T1000 (cell line): ENCODE results near the gene C19orf85.
A peak's percentile ranks its signal among the peaks of the same experiment; 100 is the strongest.

Experiments used
- DNase-seq: peaks from one replicate; lab custom pipeline; 2025; ENCODE audit warnings: mixed read lengths; lab: John Stamatoyannopoulos, UW

Gene C19orf85

GRCh38 chr19:55489711-55490477 is 25.3 kb upstream of the C19orf85 start:
- no peak for DNase-seq

- no peak for DNase-seq
These were observed 24.6 kb upstream of the C19orf85 start for GRCh38 chr19:55488986-55489710.

GRCh38 chr19:55487924-55488687 is 23.6 kb upstream of the C19orf85 start, which contains the start of gene SSC5D:
Gene SSC5D (plus strand): TSS chr19:55488436. CDS start chr19:55488590, 154 bp downstream.
- DNase-seq, result no peak

DNA sequence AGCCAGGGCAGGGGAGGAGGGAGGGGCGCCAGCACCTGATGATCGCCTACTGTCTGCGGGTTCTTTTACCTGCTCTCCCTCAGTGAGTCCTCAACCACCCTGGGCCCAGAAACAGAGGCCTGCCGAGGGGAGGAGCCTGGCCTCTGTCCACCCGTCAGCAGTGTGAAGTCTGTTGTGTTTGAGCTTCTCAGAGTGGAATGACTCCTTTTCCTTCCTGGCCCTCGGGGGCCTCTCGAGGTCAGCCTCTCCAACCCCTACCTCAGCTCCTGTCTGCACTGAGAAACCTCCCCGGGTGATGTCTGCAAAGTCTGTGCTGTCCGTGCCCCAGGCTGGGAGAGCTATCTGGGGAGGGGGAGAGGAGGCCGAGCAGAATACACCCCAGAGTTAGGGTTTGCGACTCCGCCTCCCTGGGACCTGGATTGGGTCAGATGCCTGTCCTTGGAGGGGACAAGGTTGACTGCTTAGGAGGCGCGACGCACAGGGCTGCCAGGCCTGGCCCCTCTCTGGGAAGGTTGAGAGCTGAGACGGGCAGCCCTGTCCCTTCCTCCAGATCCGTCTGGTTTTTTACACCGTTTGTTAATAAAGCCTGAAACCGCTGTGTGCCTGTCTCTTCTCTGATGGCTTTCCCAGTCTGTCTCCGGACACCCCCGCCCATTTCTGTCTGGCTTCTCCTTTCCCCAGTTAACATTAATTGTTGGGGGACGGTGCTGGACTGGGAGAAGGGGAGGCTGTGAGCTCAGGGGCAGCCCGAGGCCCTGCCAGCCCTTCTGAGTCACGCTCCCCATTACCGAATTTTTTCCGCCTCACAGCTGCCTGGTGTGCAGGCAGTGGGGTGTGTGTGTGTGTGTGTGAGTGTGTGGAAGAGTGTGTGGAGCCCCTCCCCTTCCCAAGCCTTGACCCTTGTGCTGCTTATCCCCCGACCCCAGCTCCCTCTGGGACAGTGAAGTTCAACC is 22.7 kb upstream of the C19orf85 start:
- DNase-seq, result peak; percentile 59

DNA sequence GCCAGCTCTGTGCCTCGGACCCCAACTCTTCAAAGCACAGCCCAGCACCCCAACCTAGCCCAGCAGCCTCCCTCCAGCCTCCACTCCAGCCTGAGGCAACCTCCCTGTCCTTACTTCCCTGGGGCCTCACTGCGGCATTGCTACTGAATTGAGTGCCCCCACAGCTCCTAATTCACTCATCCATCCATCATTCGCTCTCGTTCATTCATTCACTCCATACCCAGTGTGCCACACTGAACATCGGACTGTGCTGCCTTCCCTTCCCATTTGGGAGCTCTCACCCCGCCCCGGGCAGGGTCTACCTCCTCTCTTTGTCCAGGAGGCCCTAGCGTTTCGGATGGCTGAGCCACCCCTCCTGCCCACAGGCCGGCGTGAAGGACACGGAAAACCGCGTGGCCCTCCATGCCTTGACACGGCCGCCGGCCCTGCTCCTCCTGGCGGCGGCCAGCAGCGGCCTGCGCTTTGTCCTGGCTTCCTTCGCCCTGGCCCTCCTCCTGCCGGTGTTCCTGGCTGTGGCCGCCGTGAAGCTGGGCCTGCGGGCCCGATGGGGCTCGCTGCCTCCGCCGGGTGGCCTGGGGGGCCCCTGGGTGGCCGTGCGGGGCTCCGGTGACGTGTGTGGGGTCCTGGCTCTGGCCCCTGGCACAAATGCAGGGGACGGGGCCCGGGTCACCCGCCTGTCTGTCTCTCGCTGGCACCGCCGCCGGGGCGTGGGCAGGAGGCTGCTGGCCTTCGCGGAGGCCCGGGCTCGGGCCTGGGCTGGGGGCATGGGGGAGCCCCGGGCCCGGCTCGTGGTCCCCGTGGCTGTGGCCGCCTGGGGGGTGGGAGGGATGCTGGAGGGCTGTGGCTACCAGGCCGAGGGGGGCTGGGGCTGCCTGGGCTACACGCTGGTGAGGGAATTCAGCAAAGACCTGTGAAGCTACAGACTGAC is 21.8 kb upstream of the C19orf85 start:
- DNase-seq, result no peak

DNA sequence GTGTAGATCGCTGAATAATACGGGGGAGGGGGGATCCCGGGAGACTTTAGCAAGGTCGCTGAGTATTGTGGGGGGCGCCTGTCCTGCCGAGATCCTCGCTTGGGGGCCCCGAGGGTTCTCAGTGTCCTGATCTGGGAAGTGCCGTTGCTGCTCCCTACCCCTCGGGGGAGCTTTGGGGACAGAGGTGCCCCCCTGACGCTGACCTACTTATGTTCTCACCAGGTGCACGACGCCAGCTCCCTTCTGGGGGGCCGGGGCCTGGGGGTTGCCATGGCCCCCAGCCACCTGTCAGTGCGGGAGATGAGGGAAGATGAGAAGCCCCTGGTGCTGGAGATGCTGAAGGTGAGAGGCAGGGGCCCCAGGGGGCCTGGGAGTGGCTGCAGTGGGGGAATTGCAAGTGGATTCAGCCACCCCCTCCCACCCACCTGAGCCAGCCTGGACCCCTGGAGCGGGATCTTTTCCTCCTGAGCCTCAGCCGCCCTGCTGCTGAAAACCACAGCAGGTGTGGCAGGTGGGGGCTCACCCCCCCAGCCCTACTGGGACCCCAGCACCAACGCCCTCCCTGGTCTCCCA is 21.0 kb upstream of the C19orf85 start:
- no peak for DNase-seq

DNA sequence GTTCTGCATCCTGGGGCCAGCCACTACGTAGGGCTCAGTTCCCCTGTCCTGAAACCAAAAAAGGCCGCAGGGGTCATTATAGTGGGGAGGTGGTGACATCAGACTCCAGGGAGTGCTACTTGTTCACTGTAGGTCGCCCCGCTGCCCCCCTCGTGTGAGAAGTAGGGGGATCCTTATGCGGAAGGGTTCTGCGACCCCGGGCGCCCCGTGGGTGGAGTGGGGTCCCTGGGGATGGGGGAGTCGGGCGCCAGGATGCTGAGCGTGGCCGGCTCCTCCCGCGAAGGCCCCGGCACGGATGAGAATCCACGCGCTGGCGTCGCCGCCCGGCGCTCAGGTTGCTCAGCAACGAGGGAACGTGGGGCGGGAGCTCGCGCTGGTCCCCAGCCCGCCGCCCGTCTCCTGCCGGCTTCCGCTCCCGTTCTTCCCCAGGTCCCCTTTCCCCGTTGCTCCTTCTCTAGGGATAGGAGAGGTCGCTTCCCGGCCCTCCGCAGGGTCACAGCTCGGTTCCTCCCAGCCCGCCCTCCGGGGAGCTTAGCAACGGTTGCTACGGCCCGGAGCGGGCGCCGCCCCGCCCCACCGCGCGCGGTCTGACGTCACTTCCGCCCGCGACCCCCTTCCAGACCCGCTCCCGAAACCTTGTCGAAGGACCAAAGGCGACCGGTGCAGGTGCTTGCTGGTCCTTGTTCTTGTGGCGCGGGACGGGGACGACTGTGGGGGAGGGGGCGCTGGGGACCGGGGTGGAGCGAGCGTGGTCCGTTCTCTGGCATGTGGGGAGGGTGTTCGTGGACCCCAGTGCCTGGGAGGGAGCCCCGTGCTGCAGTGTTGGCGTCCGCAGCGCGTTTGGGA is 20.3 kb upstream of the C19orf85 start, which contains the start of gene NAT14:
Gene NAT14 (plus strand): TSS at position 596 of the 846 bp plus-strand sequence. CDS start 521 bp downstream, outside the sequence.
- DNase-seq, result peak; percentile 76

GRCh38 chr19:55483706-55484592 is 19.4 kb upstream of the C19orf85 start:
- no peak for DNase-seq

DNA sequence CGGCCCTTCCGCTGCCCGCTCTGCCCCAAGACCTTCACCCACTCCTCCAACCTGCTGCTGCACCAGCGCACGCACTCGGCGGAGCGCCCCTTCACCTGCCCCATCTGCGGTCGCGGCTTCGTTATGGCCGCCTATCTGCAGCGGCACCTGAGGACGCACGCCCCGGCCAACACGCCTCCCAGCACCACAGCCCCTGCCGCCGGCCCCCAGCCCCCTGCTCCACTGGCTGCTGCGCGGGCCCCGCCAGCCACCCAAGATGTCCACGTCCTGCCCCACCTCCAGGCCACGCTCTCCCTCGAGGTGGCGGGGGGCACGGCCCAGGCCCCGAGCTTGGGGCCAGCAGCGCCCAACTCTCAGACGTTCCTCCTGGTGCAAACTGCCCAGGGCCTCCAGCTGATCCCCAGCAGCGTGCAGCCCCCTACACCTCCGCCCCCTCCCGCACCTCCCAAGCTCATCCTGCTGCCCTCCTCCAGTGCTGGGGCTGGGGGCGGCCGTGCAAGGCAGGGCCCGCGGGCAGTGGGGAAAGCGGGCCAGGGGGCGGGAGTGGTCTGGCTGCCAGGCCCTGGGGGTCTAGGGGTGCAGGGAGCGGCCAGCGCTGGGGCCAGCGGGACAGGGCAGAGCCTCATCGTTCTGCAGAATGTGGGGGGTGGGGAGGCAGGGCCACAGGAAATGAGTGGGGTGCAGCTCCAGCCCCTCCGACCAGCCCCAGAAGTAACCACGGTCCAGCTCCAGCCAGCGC is 18.6 kb upstream of the C19orf85 start:
- no peak for DNase-seq

DNA sequence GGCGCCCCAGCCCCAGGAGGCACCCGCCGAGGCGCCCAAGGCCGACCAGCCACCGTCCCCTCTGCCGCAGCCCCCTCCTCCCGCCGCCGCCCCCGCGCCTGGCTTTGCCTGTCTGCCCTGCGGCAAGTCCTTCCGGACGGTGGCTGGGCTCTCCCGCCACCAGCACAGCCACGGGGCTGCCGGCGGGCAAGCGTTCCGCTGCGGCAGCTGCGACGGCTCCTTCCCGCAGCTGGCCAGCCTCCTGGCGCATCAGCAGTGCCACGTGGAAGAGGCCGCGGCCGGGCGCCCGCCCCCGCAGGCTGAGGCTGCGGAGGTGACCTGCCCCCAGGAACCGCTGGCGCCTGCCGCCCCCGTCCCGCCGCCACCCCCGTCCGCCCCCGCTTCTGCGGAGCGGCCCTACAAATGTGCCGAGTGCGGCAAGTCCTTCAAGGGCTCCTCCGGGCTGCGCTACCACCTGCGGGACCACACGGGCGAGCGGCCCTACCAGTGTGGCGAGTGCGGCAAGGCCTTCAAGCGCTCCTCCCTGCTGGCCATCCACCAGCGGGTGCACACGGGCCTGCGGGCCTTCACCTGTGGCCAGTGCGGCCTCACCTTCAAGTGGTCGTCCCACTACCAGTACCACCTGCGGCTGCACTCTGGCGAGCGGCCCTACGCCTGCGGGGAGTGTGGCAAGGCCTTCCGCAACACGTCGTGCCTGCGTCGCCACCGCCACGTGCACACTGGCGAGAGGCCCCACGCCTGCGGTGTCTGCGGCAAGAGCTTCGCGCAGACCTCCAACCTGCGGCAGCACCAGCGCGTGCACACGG is 17.8 kb upstream of the C19orf85 start:
- no peak for DNase-seq

- no peak for DNase-seq
These were observed 17.2 kb upstream of the C19orf85 start for GRCh38 chr19:55481794-55482155.

GRCh38 chr19:55481148-55481793 is 16.7 kb upstream of the C19orf85 start:
- DNase-seq, result no peak

DNA sequence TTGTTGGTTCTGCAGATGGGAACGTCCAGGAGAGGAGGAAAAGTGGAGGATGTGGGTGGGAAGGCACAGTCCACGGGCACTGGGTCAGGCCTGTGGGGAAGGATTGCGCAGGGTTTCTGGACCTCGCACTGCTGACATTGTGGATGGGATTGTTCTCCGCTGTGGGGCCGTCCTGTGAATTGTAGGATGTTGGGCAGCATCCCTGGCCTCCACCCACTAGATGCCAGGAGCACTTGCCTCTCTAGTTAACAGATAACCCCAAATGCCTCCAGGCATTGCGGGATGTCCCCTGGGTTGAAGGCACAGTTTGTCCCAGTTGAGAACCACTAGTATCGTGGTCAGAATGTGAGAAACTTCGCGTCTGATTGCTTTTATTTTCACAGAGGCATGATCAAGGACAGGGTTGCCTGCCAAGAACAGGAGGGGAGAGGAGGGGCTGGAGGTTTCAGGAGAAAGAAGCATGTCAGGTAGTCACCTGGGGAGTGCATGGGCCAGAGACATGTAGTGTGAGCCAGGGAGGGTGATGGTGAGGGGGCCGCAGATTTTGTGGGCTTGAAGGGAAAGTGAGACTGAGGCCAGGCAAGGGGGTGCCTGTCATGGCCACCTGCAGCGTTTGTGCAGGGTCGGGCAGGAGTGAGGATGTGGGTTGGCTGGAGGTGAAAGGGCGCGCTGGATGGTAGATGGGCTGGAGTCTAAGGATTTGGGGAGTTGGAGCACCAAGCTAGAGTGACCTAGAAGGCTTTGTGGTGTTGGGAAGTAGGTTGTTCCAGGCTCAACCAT is 15.1 kb upstream of the C19orf85 start:
- DNase-seq, result no peak

- DNase-seq, result no peak
These were observed 14.5 kb upstream of the C19orf85 start for GRCh38 chr19:55479045-55479444.

DNA sequence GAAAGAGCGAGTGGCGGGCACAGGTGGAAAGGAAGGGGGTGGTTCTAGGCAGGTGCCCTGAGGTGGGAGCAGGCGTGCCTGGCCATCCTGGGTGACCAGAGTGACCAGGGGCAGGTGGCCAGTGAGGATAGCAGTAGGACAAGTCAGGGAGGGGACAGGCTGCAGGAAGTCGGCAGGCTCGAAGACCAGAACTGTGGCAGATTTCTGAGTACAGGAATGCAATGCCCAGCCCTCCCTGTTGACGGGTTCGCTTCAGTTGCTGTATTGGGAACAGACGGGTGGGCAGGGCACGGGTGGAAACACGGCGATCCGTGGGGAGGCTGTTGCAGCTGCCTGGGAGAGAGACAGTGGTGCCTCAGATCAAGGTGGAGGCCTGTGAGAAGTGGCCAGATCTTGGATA is 13.8 kb upstream of the C19orf85 start:
- no peak for DNase-seq
